ENCODE results near the gene LRRC73. TPM values are rescaled to one million over a fixed set of nuclear protein-coding genes. Genes with fewer than 3 reads are reported as not detected.

LRRC73 gene
- total RNA-seq, 1 experiment from 2014 or later: 1.4 TPM

DNA sequence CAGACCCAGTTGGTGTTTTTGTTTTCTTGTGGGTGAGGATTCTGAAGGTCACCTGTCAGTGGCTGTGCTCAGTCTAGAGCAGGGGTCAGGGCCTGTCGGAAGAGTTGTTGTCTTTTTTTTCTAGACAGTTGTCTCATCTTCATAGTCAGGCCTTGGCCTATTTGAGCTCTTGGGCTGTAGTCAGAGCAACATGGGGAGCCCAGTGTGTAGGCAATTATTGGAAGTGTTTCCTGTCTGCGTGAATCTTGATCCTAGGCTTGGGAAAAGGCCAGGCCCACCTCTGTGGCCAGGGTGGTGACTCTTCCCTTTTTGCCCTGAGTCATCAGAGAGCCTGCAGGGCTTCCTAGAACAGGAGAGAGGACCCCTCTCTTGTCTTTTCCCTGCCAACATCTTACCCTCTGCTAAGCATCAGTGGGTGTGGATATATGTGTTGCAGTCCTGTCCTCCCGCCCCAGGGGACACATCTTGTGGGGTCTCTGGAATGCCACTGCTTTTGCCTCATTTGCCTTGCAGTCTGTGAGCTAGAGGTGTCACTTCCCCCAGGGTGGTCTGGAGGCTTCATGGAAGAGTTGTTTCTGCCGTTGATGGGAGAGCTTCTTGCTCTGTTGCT lies 21.4 kb downstream of the LRRC73 start:
- H3K27me3 Mint-ChIP-seq (ENCODE audit: low read depth): no peaks in the 10 kb centered on the region; the same call in 1 of the 2 replicates
- ATAC-seq (no peak), DNase-seq (ENCODE audit: low spot score) (no peak)
- H3K4me1 Mint-ChIP-seq: peaks cover 26% of the 10 kb centered on the region
- no peaks in the 10 kb centered on the region for H3K9me3 Mint-ChIP-seq
- TF ChIP-seq, protein P1, sequence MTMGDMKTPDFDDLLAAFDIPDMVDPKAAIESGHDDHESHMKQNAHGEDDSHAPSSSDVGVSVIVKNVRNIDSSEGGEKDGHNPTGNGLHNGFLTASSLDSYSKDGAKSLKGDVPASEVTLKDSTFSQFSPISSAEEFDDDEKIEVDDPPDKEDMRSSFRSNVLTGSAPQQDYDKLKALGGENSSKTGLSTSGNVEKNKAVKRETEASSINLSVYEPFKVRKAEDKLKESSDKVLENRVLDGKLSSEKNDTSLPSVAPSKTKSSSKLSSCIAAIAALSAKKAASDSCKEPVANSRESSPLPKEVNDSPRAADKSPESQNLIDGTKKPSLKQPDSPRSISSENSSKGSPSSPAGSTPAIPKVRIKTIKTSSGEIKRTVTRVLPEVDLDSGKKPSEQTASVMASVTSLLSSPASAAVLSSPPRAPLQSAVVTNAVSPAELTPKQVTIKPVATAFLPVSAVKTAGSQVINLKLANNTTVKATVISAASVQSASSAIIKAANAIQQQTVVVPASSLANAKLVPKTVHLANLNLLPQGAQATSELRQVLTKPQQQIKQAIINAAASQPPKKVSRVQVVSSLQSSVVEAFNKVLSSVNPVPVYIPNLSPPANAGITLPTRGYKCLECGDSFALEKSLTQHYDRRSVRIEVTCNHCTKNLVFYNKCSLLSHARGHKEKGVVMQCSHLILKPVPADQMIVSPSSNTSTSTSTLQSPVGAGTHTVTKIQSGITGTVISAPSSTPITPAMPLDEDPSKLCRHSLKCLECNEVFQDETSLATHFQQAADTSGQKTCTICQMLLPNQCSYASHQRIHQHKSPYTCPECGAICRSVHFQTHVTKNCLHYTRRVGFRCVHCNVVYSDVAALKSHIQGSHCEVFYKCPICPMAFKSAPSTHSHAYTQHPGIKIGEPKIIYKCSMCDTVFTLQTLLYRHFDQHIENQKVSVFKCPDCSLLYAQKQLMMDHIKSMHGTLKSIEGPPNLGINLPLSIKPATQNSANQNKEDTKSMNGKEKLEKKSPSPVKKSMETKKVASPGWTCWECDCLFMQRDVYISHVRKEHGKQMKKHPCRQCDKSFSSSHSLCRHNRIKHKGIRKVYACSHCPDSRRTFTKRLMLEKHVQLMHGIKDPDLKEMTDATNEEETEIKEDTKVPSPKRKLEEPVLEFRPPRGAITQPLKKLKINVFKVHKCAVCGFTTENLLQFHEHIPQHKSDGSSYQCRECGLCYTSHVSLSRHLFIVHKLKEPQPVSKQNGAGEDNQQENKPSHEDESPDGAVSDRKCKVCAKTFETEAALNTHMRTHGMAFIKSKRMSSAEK (CRISPR knock-in tag; IDR thresholded peaks at IDR 0.05; ENCODE audit: borderline replicate concordance): no peak
- no peak for TF ChIP-seq JUN (CRISPR knock-in tag; IDR thresholded peaks at IDR 0.05)
- TF ChIP-seq, protein P2, sequence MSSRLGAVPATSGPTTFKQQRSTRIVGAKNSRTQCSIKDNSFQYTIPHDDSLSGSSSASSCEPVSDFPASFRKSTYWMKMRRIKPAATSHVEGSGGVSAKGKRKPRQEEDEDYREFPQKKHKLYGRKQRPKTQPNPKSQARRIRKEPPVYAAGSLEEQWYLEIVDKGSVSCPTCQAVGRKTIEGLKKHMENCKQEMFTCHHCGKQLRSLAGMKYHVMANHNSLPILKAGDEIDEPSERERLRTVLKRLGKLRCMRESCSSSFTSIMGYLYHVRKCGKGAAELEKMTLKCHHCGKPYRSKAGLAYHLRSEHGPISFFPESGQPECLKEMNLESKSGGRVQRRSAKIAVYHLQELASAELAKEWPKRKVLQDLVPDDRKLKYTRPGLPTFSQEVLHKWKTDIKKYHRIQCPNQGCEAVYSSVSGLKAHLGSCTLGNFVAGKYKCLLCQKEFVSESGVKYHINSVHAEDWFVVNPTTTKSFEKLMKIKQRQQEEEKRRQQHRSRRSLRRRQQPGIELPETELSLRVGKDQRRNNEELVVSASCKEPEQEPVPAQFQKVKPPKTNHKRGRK (CRISPR knock-in tag; IDR thresholded peaks at IDR 0.05; ENCODE audit: borderline replicate concordance): no peak
- no peak for TF ChIP-seq ZNF138 (CRISPR knock-in tag; conservative IDR thresholded peaks at IDR 0.05)
- TF ChIP-seq MXD4 (CRISPR knock-in tag; IDR thresholded peaks at IDR 0.05; ENCODE audit: borderline replicate concordance): no peak
- no peak for TF ChIP-seq RELA (CRISPR knock-in tag; IDR thresholded peaks at IDR 0.05; ENCODE audit: borderline replicate concordance)
- no peak for TF ChIP-seq SOX15 (CRISPR knock-in tag; IDR thresholded peaks at IDR 0.05)
- TF ChIP-seq, protein P3, sequence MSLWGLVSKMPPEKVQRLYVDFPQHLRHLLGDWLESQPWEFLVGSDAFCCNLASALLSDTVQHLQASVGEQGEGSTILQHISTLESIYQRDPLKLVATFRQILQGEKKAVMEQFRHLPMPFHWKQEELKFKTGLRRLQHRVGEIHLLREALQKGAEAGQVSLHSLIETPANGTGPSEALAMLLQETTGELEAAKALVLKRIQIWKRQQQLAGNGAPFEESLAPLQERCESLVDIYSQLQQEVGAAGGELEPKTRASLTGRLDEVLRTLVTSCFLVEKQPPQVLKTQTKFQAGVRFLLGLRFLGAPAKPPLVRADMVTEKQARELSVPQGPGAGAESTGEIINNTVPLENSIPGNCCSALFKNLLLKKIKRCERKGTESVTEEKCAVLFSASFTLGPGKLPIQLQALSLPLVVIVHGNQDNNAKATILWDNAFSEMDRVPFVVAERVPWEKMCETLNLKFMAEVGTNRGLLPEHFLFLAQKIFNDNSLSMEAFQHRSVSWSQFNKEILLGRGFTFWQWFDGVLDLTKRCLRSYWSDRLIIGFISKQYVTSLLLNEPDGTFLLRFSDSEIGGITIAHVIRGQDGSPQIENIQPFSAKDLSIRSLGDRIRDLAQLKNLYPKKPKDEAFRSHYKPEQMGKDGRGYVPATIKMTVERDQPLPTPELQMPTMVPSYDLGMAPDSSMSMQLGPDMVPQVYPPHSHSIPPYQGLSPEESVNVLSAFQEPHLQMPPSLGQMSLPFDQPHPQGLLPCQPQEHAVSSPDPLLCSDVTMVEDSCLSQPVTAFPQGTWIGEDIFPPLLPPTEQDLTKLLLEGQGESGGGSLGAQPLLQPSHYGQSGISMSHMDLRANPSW (CRISPR knock-in tag; conservative IDR thresholded peaks at IDR 0.05; ENCODE audit: low read depth): no peak
- no peak for TF ChIP-seq SP1 (CRISPR knock-in tag; conservative IDR thresholded peaks at IDR 0.05)
- TF ChIP-seq, protein P4, sequence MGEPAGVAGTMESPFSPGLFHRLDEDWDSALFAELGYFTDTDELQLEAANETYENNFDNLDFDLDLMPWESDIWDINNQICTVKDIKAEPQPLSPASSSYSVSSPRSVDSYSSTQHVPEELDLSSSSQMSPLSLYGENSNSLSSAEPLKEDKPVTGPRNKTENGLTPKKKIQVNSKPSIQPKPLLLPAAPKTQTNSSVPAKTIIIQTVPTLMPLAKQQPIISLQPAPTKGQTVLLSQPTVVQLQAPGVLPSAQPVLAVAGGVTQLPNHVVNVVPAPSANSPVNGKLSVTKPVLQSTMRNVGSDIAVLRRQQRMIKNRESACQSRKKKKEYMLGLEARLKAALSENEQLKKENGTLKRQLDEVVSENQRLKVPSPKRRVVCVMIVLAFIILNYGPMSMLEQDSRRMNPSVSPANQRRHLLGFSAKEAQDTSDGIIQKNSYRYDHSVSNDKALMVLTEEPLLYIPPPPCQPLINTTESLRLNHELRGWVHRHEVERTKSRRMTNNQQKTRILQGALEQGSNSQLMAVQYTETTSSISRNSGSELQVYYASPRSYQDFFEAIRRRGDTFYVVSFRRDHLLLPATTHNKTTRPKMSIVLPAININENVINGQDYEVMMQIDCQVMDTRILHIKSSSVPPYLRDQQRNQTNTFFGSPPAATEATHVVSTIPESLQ (CRISPR knock-in tag; IDR thresholded peaks at IDR 0.05): no peak
- TF ChIP-seq NR1H2 (CRISPR knock-in tag; IDR thresholded peaks at IDR 0.05): no peak
- no peak for TF ChIP-seq ZNF416 (CRISPR knock-in tag; IDR thresholded peaks at IDR 0.05)
- TF ChIP-seq, protein P5, sequence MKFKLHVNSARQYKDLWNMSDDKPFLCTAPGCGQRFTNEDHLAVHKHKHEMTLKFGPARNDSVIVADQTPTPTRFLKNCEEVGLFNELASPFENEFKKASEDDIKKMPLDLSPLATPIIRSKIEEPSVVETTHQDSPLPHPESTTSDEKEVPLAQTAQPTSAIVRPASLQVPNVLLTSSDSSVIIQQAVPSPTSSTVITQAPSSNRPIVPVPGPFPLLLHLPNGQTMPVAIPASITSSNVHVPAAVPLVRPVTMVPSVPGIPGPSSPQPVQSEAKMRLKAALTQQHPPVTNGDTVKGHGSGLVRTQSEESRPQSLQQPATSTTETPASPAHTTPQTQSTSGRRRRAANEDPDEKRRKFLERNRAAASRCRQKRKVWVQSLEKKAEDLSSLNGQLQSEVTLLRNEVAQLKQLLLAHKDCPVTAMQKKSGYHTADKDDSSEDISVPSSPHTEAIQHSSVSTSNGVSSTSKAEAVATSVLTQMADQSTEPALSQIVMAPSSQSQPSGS (CRISPR knock-in tag; IDR thresholded peaks at IDR 0.05; ENCODE audit: borderline replicate concordance, low read depth): no peak
- TF ChIP-seq, protein P6, sequence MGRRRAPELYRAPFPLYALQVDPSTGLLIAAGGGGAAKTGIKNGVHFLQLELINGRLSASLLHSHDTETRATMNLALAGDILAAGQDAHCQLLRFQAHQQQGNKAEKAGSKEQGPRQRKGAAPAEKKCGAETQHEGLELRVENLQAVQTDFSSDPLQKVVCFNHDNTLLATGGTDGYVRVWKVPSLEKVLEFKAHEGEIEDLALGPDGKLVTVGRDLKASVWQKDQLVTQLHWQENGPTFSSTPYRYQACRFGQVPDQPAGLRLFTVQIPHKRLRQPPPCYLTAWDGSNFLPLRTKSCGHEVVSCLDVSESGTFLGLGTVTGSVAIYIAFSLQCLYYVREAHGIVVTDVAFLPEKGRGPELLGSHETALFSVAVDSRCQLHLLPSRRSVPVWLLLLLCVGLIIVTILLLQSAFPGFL (CRISPR knock-in tag; IDR thresholded peaks at IDR 0.05; ENCODE audit: borderline replicate concordance): no peak
- TF ChIP-seq NR2C2 (CRISPR knock-in tag; IDR thresholded peaks at IDR 0.05): no peak
- TF ChIP-seq, protein P7, sequence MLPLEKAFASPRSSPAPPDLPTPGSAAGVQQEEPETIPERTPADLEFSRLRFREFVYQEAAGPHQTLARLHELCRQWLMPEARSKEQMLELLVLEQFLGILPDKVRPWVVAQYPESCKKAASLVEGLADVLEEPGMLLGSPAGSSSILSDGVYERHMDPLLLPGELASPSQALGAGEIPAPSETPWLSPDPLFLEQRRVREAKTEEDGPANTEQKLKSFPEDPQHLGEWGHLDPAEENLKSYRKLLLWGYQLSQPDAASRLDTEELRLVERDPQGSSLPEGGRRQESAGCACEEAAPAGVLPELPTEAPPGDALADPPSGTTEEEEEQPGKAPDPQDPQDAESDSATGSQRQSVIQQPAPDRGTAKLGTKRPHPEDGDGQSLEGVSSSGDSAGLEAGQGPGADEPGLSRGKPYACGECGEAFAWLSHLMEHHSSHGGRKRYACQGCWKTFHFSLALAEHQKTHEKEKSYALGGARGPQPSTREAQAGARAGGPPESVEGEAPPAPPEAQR (CRISPR knock-in tag; IDR thresholded peaks at IDR 0.05): no peak
- H3K36me3 Mint-ChIP-seq: peaks cover 3% of the 10 kb centered on the region; the same call in 1 of the 2 replicates
- H3K4me3 Mint-ChIP-seq: no peak overlapping the region
- CTCF ChIA-PET: interaction anchor here (1.3 to 1.5 kb wide), 2 partner anchors 18 to 31 kb away, joined by 4 read pairs; no protein-coding TSS in a partner anchor
- POLR2A ChIA-PET: no interaction called here
- H3K27ac Mint-ChIP-seq: peak overlapping the region; percentile 13; the same call in 1 of the 2 replicates
